ENCODE data around the gene TNNI3K. TPM values are rescaled to one million over a fixed set of nuclear protein-coding genes. Genes with fewer than 3 reads are reported as not detected.

TNNI3K gene
- total and polyA plus RNA-seq, 9 of the 15 experiments (the other 6 are each of a cell fraction or from before 2014, with no cell fraction given), result 0.21 to 0.53 (median 0.32) TPM; not detected in 5

DNA sequence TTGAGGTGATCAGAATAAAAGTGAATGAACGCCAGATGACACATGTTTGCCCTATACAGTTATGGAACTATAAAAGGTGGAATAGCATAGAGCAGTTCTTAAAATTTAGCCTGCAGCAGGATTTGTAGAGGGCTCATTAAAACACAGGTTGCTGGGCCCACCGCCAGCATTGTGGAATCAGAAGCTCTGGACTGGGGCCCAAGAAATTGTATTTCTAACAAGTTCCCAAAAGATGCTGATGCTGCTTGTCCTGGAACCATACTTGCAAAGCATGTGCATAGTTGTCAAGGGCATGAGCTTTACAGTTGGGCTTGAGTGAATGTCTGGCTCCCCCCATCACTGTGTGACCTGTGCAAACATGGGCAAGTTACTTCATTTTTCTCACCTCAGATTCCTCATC lies 314.7 kb downstream of the TNNI3K start:
- ATAC-seq (no peak), DNase-seq (ENCODE audit: extremely low read depth in 1 of 4, low spot score in 3 of 4) (no peak), FAIRE-seq (no peak)
- Histone ChIP-seq H3K4me3 (no peak overlapping the region), H2AFZ (ENCODE audit: low read depth, low read length) (no peak overlapping the region), H3K9ac (ENCODE audit: insufficient read depth in 1 of 2, low read depth in 2 of 2, low read length in 2 of 2) (no peak overlapping the region), H3K9me3 (replicated peaks; ENCODE audit: control insufficient read depth, insufficient read depth, low read depth, low read length) (no peaks in the 10 kb centered on the region), H3K4me2 (ENCODE audit: insufficient read depth, low read length) (no peak overlapping the region), H3K4me1 (replicated peaks in 1 of 2; ENCODE audit: control insufficient read depth in 2 of 2, insufficient read depth in 2 of 2, low read length in 2 of 2) (no peaks in the 10 kb centered on the region), H3K79me2 (ENCODE audit: control insufficient read depth, insufficient read depth, low read length) (no peaks in the 10 kb centered on the region), H3K36me3 (ENCODE audit: control insufficient read depth, insufficient read depth, low read length) (no peaks in the 10 kb centered on the region), H3K27ac (ENCODE audit: extremely low read depth, low read depth, low read length) (no peak overlapping the region), H3K9me1 (ENCODE audit: control insufficient read depth, insufficient read depth, low read length) (no peaks in the 10 kb centered on the region), H3K27me3 (ENCODE audit: control insufficient read depth in 2 of 2, insufficient read depth in 2 of 2, low read length in 2 of 2) (no peaks in the 10 kb centered on the region), H4K20me1 (replicated peaks; ENCODE audit: control insufficient read depth, insufficient read depth, low read length) (no peaks in the 10 kb centered on the region)
- TF ChIP-seq GTF2F1 (IDR thresholded peaks at IDR 0.05; ENCODE audit: low read depth, low read length) (no peak), MEF2D (tag; conservative IDR thresholded peaks at IDR 0.05; ENCODE audit: low read depth) (no peak), RBFOX2 (IDR thresholded peaks at IDR 0.05; ENCODE audit: low read depth, low read length) (no peak), ELF4 (CRISPR knock-in tag; IDR thresholded peaks at IDR 0.05) (no peak), THRAP3 (IDR thresholded peaks at IDR 0.05; ENCODE audit: borderline replicate concordance) (no peak), ZBTB43 (CRISPR knock-in tag; IDR thresholded peaks at IDR 0.05) (no peak), DPF2 (IDR thresholded peaks at IDR 0.05) (no peak), MTF1 (CRISPR knock-in tag; IDR thresholded peaks at IDR 0.05; ENCODE audit: borderline replicate concordance) (no peak), HMG20A (CRISPR knock-in tag; conservative IDR thresholded peaks at IDR 0.05) (no peak), CEBPB (tag; IDR thresholded peaks at IDR 0.05) (no peak), STAG1 (CRISPR knock-in tag; IDR thresholded peaks at IDR 0.05; ENCODE audit: borderline replicate concordance) (no peak), ZNF780A (CRISPR knock-in tag; IDR thresholded peaks at IDR 0.05) (no peak), NR3C1 (CRISPR knock-in tag; IDR thresholded peaks at IDR 0.05) (no peak)
- TF ChIP-seq, protein P1, sequence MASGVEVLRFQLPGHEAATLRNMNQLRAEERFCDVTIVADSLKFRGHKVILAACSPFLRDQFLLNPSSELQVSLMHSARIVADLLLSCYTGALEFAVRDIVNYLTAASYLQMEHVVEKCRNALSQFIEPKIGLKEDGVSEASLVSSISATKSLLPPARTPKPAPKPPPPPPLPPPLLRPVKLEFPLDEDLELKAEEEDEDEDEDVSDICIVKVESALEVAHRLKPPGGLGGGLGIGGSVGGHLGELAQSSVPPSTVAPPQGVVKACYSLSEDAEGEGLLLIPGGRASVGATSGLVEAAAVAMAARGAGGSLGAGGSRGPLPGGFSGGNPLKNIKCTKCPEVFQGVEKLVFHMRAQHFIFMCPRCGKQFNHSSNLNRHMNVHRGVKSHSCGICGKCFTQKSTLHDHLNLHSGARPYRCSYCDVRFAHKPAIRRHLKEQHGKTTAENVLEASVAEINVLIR (CRISPR knock-in tag; IDR thresholded peaks at IDR 0.05), result no peak
- TF ChIP-seq, protein P2, sequence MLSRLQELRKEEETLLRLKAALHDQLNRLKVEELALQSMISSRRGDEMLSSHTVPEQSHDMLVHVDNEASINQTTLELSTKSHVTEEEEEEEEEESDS (CRISPR knock-in tag; IDR thresholded peaks at IDR 0.05), result no peak
- TF ChIP-seq, protein P3, sequence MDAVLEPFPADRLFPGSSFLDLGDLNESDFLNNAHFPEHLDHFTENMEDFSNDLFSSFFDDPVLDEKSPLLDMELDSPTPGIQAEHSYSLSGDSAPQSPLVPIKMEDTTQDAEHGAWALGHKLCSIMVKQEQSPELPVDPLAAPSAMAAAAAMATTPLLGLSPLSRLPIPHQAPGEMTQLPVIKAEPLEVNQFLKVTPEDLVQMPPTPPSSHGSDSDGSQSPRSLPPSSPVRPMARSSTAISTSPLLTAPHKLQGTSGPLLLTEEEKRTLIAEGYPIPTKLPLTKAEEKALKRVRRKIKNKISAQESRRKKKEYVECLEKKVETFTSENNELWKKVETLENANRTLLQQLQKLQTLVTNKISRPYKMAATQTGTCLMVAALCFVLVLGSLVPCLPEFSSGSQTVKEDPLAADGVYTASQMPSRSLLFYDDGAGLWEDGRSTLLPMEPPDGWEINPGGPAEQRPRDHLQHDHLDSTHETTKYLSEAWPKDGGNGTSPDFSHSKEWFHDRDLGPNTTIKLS (IDR thresholded peaks at IDR 0.05; ENCODE audit: borderline replicate concordance, low read depth), result no peak
- TF ChIP-seq, protein P4, sequence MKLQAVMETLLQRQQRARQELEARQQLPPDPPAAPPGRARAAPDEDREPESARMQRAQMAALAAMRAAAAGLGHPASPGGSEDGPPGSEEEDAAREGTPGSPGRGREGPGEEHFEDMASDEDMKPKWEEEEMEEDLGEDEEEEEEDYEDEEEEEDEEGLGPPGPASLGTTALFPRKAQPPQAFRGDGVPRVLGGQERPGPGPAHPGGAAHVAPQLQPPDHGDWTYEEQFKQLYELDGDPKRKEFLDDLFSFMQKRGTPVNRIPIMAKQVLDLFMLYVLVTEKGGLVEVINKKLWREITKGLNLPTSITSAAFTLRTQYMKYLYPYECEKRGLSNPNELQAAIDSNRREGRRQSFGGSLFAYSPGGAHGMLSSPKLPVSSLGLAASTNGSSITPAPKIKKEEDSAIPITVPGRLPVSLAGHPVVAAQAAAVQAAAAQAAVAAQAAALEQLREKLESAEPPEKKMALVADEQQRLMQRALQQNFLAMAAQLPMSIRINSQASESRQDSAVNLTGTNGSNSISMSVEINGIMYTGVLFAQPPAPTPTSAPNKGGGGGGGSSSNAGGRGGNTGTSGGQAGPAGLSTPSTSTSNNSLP (IDR thresholded peaks at IDR 0.05; ENCODE audit: borderline replicate concordance, low read depth, low read length), result no peak
- BruUV-seq (replicated peaks), result no TSS peak
- intact Hi-C loops (cut with micrococcal nuclease) (no loop called here), in situ Hi-C loops (cut with MboI) (no loop called here)
- ChIA-PET CTCF (ENCODE audit: low intra/inter-chr PET ratio) (no interaction called here), POLR2A (no interaction called here)
- WGBS (ENCODE audit: insufficient coverage, low coverage, missing lambda C conversion rate), result 0% methylated on average over 2 of the region's 2 CpGs

Data from K562 (cell line).